IMR-90 (cell line): ENCODE results near the gene HGF. TPM values are rescaled to one million over a fixed set of nuclear protein-coding genes. Genes with fewer than 3 reads are reported as not detected.

Experiments
- ATAC-seq: fragments of 200-7000 bp; cut with Tn5 transposase; 2 replicates; pipeline ENCODE4 v1.9.1; 2020; ENCODE audit warnings: low read depth, mild to moderate bottlenecking, moderate library complexity
- BruUV-seq: library from RNA; stranded (reverse); fragments of 400-500 nt; replicated peaks from 2 replicates; lab custom pipeline; 2021; lab: Mats Ljungman, UMichigan
- CTCF ChIA-PET: fragments of 300-600 bp; formaldehyde crosslinking; extraction: SDS; loops from one replicate; lab custom pipeline; 2021; ENCODE audit warnings: antibody characterized with exemption; lab: Yijun Ruan, JAX
- POLR2A ChIA-PET: fragments of 300-600 bp; sonication (Branson Sonifier 250); formaldehyde crosslinking; loops from one replicate; lab custom pipeline; 2022; ENCODE audit warnings: antibody characterized with exemption; ENCODE audit not compliant: unreplicated experiment; lab: Charles Lee
- DNase-seq: peaks from one replicate; pipeline ENCODE4 v3.0.0; 2013
- H2AFZ ChIP-seq: replicated peaks from 2 replicates; pipeline ENCODE3; 2013; ENCODE audit warnings: low read length, mild to moderate bottlenecking; ENCODE audit not compliant: poor library complexity
- H2AK5ac ChIP-seq: 2 replicates; pipeline ENCODE4 v1.6.1; 2013; ENCODE audit warnings: low read depth, low read length, inconsistent platforms
- H2AK9ac ChIP-seq: replicated peaks from 2 replicates; pipeline ENCODE3; 2013; ENCODE audit warnings: mild to moderate bottlenecking, low read depth, low read length, moderate library complexity; ENCODE audit not compliant: poor library complexity
- H2BK120ac ChIP-seq: 2 replicates; pipeline ENCODE4 v1.6.1; 2013; ENCODE audit warnings: low read depth, low read length, inconsistent platforms
- H2BK15ac ChIP-seq: 3 replicates; pipeline ENCODE4 v1.6.1; 2013; ENCODE audit warnings: low read depth, low read length, inconsistent platforms
- H2BK20ac ChIP-seq: 2 replicates; pipeline ENCODE4 v1.6.1; 2013; ENCODE audit warnings: low read depth, mild to moderate bottlenecking, inconsistent platforms, low read length, moderate library complexity
- H2BK5ac ChIP-seq: 2 replicates; pipeline ENCODE4 v1.6.1; 2013; ENCODE audit warnings: mild to moderate bottlenecking, low read depth, low read length, inconsistent platforms; ENCODE audit not compliant: poor library complexity, severe bottlenecking
- H3K14ac ChIP-seq: replicated peaks from 2 replicates; pipeline ENCODE4 v1.6.1; 2013; ENCODE audit warnings: low read depth, low read length, inconsistent platforms
- H3K18ac ChIP-seq: 2 replicates; pipeline ENCODE4 v1.6.1; 2013; ENCODE audit warnings: low read depth, low read length, control low read depth
- H3K23ac ChIP-seq: 2 replicates; pipeline ENCODE4 v1.6.1; 2013; ENCODE audit warnings: low read depth, low read length, inconsistent platforms
- H3K27ac ChIP-seq: 2 replicates; pipeline ENCODE4 v1.5.1; 2013; ENCODE audit warnings: mild to moderate bottlenecking, control low read depth, low read length; ENCODE audit not compliant: insufficient read depth
- H3K27me3 ChIP-seq: 2 replicates; pipeline ENCODE4 v1.6.1; 2013; ENCODE audit warnings: low read length; ENCODE audit not compliant: control insufficient read depth, insufficient read depth
- H3K36me3 ChIP-seq: 2 replicates; pipeline ENCODE4 v1.6.1; 2013; ENCODE audit warnings: low read length, mixed read lengths; ENCODE audit not compliant: control insufficient read depth, insufficient read depth
- H3K4ac ChIP-seq: 2 replicates; pipeline ENCODE4 v1.6.1; 2013; ENCODE audit warnings: low read depth, low read length, inconsistent platforms
- H3K4me1 ChIP-seq: 2 replicates; pipeline ENCODE4 v1.6.1; 2013; ENCODE audit warnings: low read length, mixed read lengths; ENCODE audit not compliant: control insufficient read depth, insufficient read depth
- H3K4me2 ChIP-seq: 2 replicates; pipeline ENCODE4 v1.6.1; 2013; ENCODE audit warnings: low read depth, mild to moderate bottlenecking, control low read depth, low read length, moderate library complexity
- H3K4me3 ChIP-seq: 2 replicates; pipeline ENCODE4 v1.5.1; 2013; ENCODE audit warnings: low read depth, mild to moderate bottlenecking, control low read depth, low read length, moderate library complexity; ENCODE audit not compliant: insufficient read depth
- H3K56ac ChIP-seq: 2 replicates; pipeline ENCODE4 v1.6.1; 2013; ENCODE audit warnings: low read length, inconsistent platforms; ENCODE audit not compliant: insufficient read depth; ENCODE audit errors: extremely low read depth
- H3K79me1 ChIP-seq, 2 experiments: 2 replicates each; pipeline ENCODE4 v1.6.1; 2013; ENCODE audit warnings: low read length in 2 of 2, inconsistent platforms in 1 of 2, low read depth in 1 of 2
- H3K9ac ChIP-seq: 2 replicates; pipeline ENCODE4 v1.6.1; 2013; ENCODE audit warnings: low read depth, low read length, control low read depth
- H3K9me1 ChIP-seq: 2 replicates; pipeline ENCODE4 v1.6.1; 2013; ENCODE audit warnings: low read length, inconsistent platforms; ENCODE audit not compliant: insufficient read depth
- H3K9me3 ChIP-seq: 2 replicates; pipeline ENCODE4 v1.6.1; 2013; ENCODE audit warnings: low read length; ENCODE audit not compliant: control insufficient read depth, insufficient read depth
- H4K20me1 ChIP-seq: 2 replicates; pipeline ENCODE4 v1.6.1; 2013; ENCODE audit warnings: low read length, inconsistent platforms; ENCODE audit not compliant: insufficient read depth
- H4K5ac ChIP-seq: 2 replicates; pipeline ENCODE4 v1.6.1; 2013; ENCODE audit warnings: mild to moderate bottlenecking, low read depth, low read length, control low read depth
- H4K8ac ChIP-seq, 2 experiments: 2 replicates each; pipeline ENCODE4 v1.6.1; 2013; ENCODE audit warnings: low read depth in 2 of 2, low read length in 2 of 2, control low read depth in 1 of 2, inconsistent platforms in 1 of 2
- H4K91ac ChIP-seq: 2 replicates; pipeline ENCODE4 v1.6.1; 2013; ENCODE audit warnings: low read depth, low read length, inconsistent platforms; ENCODE audit not compliant: insufficient read depth
- BHLHE40 ChIP-seq: fragments of 150-350 bp; IDR thresholded peaks from 2 replicates; pipeline ENCODE4 v1.6.1; 2016; ENCODE audit warnings: mild to moderate bottlenecking, low read depth, low read length
- CEBPB ChIP-seq: IDR thresholded peaks from 2 replicates; pipeline ENCODE4 v1.6.1; 2012; ENCODE audit warnings: low read depth, low read length, improper control_type of control experiment
- CTCF ChIP-seq: conservative IDR thresholded peaks from 2 replicates; pipeline ENCODE4 v1.5.1; 2012; ENCODE audit warnings: mild to moderate bottlenecking, low read depth, low read length, improper control_type of control experiment
- ELK1 ChIP-seq: fragments of 150-350 bp; IDR thresholded peaks from 2 replicates; pipeline ENCODE4 v1.6.1; 2016; ENCODE audit warnings: low read depth, mild to moderate bottlenecking, low read length, moderate library complexity, borderline replicate concordance
- MAFK ChIP-seq: IDR thresholded peaks from 2 replicates; pipeline ENCODE4 v1.6.1; 2012; ENCODE audit warnings: low read depth, low read length, improper control_type of control experiment
- NFE2L2 ChIP-seq: fragments of 150-350 bp; IDR thresholded peaks from 2 replicates; pipeline ENCODE4 v1.6.1; 2016; ENCODE audit warnings: low read depth, mild to moderate bottlenecking, low read length
- RCOR1 ChIP-seq: IDR thresholded peaks from 2 replicates; pipeline ENCODE4 v1.6.1; 2012; ENCODE audit warnings: mild to moderate bottlenecking, low read length, improper control_type of control experiment; ENCODE audit not compliant: insufficient replicate concordance
- RFX5 ChIP-seq: IDR thresholded peaks from 2 replicates; pipeline ENCODE4 v1.8.0; 2012; ENCODE audit warnings: low read depth, mild to moderate bottlenecking, low read length, moderate library complexity
- SMC3 ChIP-seq: fragments of 150-350 bp; IDR thresholded peaks from 2 replicates; pipeline ENCODE4 v1.6.1; 2016; ENCODE audit warnings: low read depth, mild to moderate bottlenecking, antibody characterized with exemption, low read length, moderate library complexity
- WGBS, 2 experiments: methylation state at CpG; one replicate each; pipeline versions ENCODE4 v1.1.5 to v1.1.7; 2013; ENCODE audit warnings: missing lambda C conversion rate in 2 of 2; ENCODE audit not compliant: insufficient read length in 1 of 2; ENCODE audit errors: extremely low coverage in 2 of 2; 5-methylcytosine and 5-hydroxymethylcytosine counted together
- dilution Hi-C: fragments of 300-500 bp; cut with HindIII; formaldehyde crosslinking; loops from one replicate; pipeline ENCODE4 v1.14.3; 2018; ENCODE audit warnings: low sequenced_read_pairs; ENCODE audit not compliant: unreplicated experiment
- in situ Hi-C: fragments of 300-500 bp; cut with MboI; formaldehyde crosslinking; loops from 3 replicates; pipeline ENCODE4 v1.14.3; 2019; ENCODE audit warnings: low sequenced_read_pairs, inconsistent platforms, mixed read lengths
- intact Hi-C: fragments of 100-400 bp; cut with micrococcal nuclease; formaldehyde crosslinking; loops from 2 replicates; pipeline ENCODE4 v1.10.0; 2022
- polyA plus RNA-seq, 3 experiments: library from polyadenylated mRNA; depleted of rRNA; stranded (reverse); fragments of >200 nt; gene quantifications; 2 replicates each; pipeline ENCODE4 v1.2.3, GENCODE V29; 2012; ENCODE audit warnings: low replicate concordance in 1 of 3
- total RNA-seq: library from RNA; depleted of rRNA; stranded (reverse); fragments of >200 nt; gene quantifications from 2 replicates; pipeline ENCODE4 v1.2.3, GENCODE V29; 2012

The HGF gene
- total and polyA plus RNA-seq, 2 of the 4 experiments (the other 2 are of a cell fraction) = 16.8 to 50.9 TPM

DNA sequence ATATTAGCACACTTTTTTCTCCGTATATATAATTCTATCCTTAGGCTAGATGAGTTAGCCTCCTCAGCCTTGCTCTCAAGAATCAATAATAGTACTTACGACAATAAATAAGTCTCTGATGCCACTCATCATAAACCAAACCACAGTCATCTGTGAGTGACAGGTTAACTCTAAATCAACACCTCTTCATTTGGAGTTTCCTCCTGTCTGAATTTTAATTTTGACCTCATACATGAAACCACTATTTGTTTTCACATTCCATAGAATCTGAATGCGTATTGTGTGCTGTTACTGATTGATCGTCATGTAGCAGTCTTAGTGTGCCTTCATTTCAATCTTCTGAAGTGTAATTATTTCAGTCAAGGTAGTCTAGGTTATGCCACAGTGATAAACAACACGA is 85.8 kb downstream of the HGF start:
- H4K5ac ChIP-seq = peak overlapping the region; percentile 97; the same call in 1 of the 2 replicates
- 0 out of 2 replicates have a peak overlapping the region, but pooled peaks have one; percentile 43 for H3K27ac ChIP-seq
- no TSS peak for BruUV-seq
- H3K4me2 ChIP-seq = no peak overlapping the region
- 0 out of 2 replicates have a peak, but pooled peaks cover 2% of the 10 kb centered on the region for H3K9me1 ChIP-seq
- H3K9me3 ChIP-seq = no peaks in the 10 kb centered on the region
- no peak overlapping the region for H2AK9ac ChIP-seq
- H2AFZ ChIP-seq = no peak overlapping the region
- ATAC-seq = no peak
- DNase-seq = no peak
- peak overlapping the region; percentile 61 to 91 for H4K8ac ChIP-seq
- TF ChIP-seq CEBPB (no peak), RCOR1 (no peak), MAFK (no peak), SMC3 (no peak), CTCF (no peak), NFE2L2 (no peak), RFX5 (no peak), ELK1 (no peak), BHLHE40 (no peak)
- no peaks in the 10 kb centered on the region for H3K36me3 ChIP-seq
- ChIA-PET CTCF (interaction anchor here (0.7 kb wide), 1 partner anchor 70 kb away, joined by 3 read pairs; no protein-coding TSS in a partner anchor), POLR2A (interaction anchor here (0.6 kb wide), 1 partner anchor 9 kb away, joined by 3 read pairs; no protein-coding TSS in a partner anchor)
- H2BK15ac ChIP-seq = peak overlapping the region; percentile 65
- H3K18ac ChIP-seq = peak overlapping the region; percentile 91; the same call in 1 of the 2 replicates
- peak overlapping the region; percentile 67 for H2AK5ac ChIP-seq
- in situ Hi-C loops = no loop called here
- H3K4me3 ChIP-seq = no peak overlapping the region
- peak overlapping the region; percentile 65 for H3K56ac ChIP-seq
- peaks cover 5% of the 10 kb centered on the region; the same call in 1 of the 2 replicates for H3K4me1 ChIP-seq
- H2BK20ac ChIP-seq = peak overlapping the region; percentile 85
- peak overlapping the region; percentile 21; the same call in 1 of the 2 replicates for H3K14ac ChIP-seq
- peak overlapping the region; percentile 100 for H2BK5ac ChIP-seq
- intact Hi-C loops = no loop called here
- peak overlapping the region; percentile 14; the same call in 1 of the 2 replicates for H3K9ac ChIP-seq
- dilution Hi-C loops = no loop called here
- H3K27me3 ChIP-seq = no peaks in the 10 kb centered on the region
- peak overlapping the region; percentile 85 for H2BK120ac ChIP-seq
- H3K4ac ChIP-seq = peak overlapping the region; percentile 43; the same call in 1 of the 2 replicates
- peak overlapping the region; percentile 73 for H4K91ac ChIP-seq
- H3K79me1 ChIP-seq = no peaks in the 10 kb centered on the region
- peak overlapping the region; percentile 21; the same call in 1 of the 2 replicates for H3K23ac ChIP-seq
- no CpG with 5 or more reads among the region's 5 CpGs for WGBS, 2 experiments
- H4K20me1 ChIP-seq = no peaks in the 10 kb centered on the region
